ENCODE data around the gene GNB1L.

Gene GNB1L

DNA sequence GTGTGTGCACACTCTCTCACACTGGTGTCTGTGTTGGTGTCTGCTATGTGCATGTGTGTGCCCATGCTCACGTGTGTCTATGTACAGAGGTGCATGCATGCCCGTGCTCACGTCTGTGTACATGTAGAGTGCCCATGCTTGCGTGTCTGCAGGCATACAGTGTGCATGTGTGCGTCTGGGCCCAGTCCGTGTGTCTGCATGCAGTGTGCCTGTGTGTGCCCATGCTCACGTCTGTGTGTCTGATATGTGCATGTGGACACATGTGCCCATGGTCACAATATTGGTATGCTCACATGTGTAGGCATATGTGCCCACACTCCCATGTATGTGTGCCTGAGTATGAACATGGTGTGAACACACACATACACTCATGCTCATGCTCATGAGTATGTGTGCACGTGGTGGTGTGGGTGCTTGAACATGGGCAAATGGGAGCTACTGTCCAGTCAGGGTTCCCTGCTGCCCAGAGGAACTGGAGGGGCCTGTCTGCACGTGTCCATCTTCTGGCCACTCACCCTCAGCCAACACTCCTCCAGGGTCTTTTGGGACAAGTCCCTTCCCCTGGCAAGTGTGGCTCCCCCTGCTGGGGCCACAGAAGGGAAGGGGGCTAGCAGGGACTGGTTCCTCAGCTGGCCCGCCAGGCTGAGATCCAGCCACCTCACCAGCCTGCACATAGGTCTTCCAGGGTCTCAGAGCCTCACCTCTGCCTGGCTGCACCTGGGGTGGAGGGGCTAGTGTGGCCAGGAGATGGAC is 101.4 kb downstream of the GNB1L start:
- no peak for DNase-seq

DNA sequence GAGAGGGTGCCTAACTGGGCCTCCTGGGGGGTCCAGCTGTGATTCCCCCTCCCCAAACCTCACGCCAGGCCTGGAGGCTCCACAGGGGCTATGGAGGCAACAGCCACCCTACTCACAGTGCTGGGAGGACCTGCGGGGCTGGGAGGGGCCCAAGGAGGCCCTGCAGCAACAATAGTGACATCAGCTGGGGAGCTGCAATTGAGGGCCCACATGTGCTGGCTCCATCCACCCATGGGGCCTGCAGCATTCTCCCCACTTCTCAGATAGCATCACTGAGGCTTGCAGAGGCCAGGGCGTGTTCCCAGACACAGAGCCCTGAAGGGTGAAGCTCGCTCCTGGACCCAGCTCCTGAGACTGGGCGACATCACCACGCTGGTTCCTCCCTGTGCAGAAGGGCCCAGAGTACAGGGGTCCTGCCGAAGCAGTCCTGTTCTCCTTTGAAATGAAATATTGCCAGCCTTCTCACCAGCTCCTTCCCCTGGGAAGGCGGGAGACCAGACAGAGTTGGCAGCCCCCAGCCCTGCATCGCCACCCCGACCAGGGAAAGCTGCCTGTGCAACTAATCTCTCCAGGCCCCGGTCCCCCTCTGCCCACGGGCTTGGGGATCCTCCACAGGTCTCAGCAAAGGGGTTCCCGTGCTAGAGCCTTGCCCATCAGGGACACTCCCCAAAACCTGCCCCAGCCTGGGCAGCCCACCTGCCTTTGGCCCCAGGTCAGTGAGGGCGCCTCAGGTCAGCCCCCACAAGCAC is 103.0 kb downstream of the GNB1L start:
- DNase-seq = no peak

DNA sequence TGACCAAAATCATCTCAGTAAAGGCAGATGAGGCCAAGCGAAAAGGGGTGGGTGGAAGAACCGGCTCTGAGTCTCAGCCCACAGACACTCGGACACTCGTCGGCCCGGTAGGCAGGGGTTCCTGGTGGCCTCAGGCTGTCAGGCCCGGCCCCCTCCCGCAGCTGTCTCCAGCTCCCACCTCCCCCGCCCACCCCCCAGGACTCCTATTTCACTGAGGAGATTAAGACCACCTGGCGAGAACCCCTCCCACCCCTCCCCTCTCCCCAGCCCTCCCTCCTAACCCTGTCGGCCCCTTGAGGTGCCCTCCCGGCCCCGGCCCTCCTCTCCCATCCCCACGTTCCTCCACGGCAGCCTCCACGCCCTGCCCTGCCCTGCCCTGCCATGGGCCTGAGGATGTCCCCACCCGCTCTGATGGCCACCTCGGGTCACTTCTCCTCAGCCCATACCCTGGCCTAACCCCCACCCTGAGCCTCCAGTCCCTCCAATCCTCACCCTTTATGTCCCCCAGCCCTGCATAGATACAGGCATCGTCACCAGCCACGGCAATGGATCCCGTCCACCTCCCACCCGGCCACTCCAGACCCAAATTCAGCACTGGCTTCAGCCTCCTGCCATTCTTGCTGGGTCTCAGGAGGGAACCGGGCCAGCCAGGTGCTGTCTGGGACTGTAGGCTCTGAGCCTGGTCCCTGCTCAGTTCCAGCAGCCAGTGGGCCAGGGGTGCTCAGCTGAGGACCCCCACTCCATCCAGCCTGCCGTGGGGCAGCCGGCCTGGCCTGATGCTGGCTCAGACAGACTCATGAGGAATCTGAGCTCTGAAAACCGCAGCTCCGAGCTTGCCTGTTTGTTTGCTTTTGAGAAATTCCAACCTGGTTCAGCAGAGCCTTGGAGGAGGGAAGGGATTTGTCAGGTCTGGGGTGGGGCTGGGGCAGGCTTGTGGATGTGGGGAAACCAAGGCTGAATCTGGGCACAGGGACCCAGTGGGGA is 103.9 kb downstream of the GNB1L start:
- no peak for DNase-seq

DNA sequence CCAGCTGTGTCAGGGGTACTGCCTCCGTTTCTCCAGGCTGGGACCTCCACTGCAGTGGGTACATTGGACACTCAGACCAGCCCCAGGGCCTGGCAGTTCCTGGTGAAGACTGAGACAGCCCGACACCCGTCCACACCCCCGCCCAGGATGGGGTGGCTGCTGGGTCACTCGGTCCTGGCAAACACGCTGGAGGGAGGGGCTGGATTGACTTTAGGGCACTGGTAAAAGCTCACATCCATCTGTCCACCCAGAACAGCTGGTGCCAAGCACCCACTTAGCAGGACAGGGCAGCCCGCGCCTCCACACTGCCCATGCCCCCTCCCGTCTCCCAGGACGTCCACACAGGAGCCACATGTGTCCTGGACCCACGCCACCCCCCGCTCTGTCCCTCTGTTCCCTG is 104.8 kb downstream of the GNB1L start:
- no peak for DNase-seq

DNA sequence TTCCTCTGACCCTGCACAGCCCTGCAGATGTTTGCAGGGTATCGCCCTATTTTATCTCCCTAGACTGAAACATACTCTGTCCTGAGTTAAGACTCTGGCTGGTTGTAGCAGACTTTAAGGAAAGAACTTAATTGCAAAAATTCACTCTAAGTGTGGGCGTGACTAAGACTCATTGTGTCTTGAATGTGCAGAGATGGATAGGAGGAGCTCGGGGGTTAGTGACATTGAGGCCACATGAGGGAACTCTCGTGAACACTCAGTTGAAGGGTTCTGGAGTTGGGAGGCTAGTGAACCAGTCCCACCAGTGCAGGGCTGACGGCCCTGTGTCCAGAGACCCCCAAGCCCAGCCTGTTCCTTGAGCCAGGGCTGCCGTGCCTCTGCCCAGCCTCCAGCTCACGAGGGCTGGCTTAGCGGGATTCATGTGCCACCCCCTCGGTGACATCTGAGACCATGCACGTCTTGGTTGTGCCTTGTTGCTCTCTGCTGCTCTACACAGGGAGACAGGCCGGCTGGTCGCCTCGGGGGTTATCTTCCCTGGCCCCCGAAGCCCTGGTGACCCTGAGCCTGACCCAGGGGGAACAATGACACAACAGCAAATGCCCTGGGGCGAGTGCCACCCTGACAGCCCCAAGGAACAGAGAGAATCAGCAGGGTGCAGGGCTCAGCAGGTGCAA is 105.5 kb downstream of the GNB1L start:
- DNase-seq = no peak

DNA sequence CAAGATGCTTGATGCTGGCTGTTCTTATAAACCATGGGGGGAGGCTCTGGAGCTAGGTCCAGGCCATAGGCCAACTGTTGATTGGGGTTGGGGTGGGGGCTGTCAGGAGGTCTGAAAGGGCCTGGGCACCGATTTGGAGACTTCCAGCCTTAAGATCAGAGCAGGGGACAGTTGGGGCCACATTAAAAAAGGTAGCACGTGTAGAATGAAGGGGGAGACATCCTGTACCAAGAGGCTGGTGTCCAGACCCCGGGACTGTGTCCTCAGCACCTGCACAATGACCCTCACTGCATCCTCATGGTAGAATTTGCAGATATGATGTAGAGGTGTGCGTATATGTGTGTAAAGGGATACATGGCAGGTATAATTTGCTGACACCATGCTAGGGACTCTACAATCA is 106.5 kb downstream of the GNB1L start:
- DNase-seq = no peak

DNA sequence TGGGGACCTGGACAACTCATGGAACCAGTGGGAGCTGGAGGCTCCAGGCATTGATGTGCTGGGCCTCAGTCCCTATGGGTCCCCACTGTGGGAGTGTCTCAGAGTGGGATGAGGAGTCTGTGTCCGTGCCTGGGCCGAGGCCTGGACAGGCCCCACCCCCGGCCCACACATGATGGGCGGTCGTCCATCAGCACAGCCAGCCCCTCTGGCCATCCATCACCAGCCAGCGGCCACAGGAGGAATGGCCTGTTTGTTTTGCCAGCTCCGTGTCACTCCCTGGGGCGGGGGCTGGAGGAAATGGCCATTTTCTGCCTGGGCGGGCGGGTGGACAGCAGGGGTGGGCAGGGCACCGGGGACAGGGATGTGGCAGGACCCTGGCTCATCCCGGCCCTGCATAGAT is 107.1 kb downstream of the GNB1L start:
- DNase-seq = no peak

DNA sequence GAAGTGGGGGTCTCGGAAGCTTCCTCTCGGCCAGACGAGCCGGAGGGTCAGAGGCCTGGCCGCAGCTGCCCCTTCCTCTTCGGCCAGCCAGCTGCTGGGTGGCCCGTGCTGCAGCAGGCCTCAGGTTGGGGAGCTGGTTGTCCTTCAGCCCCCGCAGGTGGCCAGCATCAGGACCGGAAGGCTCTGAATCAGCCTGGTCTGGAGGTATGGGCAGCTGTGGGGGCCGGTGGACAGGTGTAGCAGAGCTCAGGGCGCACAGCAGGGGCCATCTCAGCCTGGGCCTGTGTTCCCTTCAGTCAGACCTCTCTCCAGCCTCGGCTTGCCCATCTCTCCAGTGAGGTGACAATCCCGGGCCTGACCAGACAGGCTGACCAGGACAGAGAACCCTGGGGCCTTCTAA is 107.9 kb downstream of the GNB1L start:
- DNase-seq = no peak

DNA sequence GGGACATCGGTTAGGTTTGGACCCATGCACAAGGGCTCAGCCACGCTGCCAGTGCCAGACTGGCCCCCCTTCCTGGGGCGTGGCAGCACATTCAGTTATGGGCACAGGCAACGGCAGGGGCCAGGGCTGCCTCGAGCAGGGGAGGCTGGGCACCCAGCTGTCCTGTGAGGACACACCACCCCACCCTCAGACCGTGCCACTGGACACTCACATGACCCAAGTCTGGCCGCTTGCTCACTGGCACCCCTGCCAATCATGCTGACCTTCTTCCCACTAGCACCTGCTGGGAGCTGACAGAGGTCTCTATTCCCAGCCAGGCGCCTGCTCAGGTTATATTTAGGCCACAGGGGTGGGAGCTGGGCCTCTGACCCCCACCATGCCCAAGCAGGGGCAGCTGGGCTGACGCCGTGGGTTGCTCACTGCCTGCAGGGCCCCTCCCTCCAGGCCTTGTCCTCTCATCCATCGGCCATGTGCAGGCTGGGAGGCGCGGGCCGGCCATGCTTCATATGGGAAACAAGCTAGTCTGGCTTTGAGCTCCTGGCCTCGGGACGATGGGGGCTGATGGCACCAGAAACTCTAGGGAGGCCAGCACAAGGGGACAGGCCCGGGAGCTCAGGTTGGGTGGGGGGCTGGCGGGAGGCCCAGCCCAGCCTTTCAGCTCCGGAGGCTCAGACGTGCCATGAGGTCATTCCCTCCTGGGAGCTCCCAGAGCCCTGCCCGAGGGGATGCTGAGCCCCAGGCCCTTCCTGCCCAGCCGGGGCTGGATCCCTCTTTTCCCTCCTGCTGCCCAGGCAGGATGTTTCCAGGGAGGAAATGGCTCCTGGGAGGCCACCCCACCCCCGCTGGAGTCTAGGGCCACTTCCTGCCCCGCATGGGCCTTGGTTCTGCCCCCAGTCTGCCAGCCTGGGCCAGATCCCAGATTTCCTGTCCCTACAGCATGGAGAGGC is 109.2 kb downstream of the GNB1L start:
- DNase-seq = no peak

DNA sequence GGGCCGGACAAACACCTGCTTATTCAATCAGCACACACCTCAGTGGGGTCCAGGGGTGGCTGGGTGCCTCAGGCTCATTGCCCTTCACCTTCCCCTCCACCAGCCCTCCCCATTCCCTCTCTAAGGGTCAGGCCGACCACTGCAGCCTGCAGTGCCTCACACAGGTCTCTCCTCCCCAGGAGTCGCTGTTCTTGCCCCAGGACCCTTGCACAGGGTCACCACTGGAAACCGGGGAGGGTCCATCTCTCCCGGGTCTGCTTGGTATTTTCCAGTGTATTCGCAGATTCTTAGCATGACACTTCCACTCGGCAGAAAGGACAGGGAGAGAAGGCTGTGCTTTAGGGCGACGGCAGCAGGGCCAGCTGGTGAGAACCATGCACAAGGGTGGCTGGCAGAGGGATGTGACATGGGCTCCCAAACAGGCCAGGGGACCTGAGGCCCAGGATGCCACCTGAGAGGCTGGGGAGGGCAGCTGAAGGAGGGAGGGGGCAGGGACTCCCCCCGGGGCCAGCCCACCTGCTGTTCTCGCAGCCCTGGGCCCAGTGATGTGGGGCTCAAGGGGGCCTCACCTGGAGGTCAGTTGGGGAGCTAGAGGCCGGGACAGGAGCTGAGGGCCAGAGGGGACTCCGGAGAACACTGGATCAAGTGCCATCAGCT is 110.2 kb downstream of the GNB1L start:
- DNase-seq = no peak

DNA sequence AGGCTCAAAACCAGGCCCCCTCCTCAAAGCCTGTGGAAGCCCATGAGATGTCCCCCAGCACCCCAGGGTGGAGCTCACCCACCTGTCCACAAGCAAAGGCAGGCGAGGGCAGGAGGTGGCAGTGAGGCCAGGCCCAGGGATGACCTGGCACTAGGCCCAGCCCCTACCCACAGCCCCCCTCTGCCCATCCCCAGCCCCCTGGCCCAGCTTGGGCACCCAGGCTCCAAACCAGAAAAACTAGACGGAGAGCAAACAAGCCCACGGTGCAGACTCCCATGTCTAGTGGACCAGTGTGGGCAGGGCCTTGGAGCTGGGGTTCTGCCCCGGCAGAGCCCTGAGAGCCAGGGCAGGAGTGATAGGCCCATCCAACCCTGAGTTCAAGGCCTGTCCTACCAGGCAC is 111.0 kb downstream of the GNB1L start:
- DNase-seq = no peak

DNA sequence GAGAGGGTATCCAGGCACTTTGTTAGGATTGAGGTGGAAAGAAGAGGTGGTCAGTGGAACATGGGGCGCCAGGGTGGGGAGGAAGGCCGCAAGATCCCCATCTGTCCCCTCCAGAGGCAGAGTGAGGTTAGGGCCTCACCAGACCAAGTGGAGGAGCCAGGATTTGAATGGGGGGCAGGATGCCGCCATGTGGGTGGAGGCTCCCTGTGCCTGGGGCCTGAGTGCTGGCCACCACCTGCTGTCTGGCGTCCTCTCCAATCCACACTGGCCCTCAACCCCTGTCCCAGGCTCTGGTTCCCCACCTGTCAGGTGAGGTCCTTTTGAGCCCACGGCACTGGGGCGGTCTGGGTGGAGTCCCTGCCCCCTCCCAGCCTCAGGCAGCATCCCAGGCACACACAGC is 111.6 kb downstream of the GNB1L start:
- no peak for DNase-seq

DNA sequence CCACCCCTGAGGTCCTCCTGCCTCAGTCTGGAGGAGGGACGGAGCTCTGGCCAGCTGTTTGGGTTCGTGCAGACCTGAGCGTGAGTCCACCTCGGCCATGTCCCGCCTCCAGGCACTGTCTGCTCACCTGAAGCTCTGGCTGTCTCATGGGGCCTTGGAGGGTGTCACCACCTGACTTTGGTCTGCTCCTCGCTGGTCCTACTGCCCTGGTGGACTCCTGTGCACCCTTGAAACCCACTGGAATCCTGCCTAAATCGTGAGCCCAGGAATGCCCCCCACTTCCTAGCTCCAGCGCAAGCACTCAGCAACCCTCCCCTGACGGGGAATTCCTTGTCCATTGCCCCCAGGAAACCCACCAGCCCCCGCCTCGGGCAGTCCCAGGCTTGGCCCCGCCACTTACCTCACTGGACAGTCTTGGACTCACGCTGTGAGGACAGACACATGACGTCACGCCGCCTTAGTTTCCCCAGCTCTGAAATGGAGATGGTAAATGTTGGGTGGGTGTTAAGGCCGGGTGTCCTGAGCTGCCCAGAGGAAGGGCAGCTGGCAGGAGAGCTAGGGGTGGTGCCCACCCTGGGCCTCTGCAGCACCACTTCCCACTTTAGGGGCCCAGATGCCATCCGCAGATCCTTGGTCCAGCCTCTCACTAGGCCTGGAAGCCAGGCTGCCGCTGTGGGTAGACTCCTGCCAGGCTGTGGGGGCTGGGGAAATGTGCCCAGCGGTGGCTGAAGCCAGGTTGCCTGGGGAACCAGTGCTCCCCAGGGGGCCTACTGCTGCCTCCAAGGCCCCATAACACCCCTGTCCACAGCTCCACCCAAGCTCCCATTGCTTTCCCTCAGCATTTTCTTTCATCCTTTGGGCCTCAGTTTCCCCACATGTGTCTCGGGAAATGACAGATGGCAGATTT is 112.3 kb downstream of the GNB1L start:
- DNase-seq = peak in 9 of 51 donors; percentile 5 to 17 (median 8)

DNA sequence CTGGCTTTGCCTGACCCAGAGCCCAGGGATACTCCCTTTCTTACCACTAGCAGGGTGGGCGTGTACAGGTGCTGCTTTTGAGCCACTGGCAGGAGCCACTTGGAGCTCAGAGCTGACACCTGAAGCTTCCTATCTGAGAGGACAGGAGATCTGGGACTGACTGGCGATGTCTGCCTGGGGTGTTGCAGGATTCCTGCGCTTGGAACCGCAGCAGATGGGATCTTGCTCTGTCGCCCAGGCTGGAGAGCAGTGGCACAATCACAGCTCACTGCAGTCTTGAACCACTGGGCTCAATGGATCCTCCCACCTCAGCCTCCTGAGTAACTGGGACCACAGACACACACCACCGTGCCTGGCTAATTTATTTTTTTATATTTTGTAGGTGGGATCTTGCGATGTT is 113.6 kb downstream of the GNB1L start:
- DNase-seq = no peak

DNA sequence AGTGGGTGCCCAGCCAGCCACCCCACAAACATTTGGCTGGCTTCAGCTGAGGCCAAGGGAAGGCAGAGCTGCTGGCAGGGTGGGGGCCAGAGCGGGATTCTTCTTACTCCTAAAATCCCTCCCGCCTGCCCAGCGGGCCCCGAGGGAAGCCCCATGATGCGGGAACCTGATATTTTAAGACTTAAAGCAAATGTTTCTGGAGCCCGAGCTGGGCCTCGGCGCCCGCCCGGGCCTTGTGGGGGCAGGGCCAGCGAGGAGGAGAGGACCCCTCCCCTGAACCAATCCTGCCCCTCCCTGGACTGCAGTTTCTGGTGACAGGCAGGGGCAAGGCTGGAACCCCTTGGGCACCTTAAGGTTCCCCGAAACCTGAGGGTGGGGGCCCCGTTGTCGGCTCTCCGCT is 114.1 kb downstream of the GNB1L start:
- DNase-seq = no peak

DNA sequence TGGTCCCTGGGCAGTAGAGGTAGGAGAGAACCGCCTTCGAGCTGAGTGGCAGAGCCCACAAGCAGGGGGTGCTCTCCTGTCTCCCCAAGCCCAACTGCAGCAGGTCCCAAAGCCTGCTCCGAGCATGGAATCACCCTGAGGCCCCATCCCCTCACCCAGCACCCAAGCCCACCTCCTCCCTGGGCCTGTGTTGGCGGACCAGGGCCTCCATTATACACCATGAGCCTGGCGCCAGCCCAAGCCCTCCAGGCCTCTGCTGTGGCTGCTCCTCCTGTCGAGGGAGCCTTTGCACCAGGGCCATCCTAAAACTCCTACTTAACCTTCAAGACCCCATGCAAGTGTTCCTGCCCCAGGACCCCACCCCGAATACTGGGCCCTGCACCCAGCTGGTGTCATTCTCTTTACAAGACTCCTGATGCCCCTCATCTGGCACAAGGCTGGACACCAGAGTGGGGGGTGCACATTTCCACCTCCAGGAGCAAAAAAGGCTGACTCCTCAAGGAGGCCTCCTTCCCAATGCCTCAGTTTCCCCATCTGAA is 114.7 kb downstream of the GNB1L start:
- DNase-seq = no peak

DNA sequence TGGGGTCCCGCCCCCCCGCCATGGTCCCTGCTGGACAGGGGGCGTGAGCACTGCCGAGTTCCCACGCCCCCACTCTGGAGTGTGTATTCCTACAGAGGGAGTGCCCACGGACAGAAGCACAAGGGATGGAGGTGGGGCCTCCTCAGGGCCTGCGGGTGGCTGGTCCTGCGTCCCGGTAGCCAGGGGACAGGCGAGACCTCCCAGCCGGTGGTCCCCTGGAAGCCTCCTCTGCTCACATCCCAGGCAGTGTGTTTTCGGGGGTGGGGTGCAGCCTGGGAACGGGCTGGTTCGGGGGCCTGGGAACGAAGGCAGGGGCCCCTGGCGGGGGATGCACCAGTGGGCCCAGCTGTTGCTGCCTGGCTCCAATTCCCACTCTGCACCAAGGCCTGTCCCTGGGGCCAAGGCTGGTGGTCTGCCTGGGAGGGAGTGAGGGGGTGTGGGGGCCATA is 115.2 kb downstream of the GNB1L start:
- no peak for DNase-seq

All from hypothalamus (tissue), 51 donors.